Measurements from ENCODE around the gene H6PD.

Gene H6PD

GRCh38 chr1:9253453-9254105, 19.0 kb downstream of the H6PD start:
- DNase-seq (ENCODE audit: low read depth in 1 of 2, low spot score in 1 of 2), result no peak

GRCh38 chr1:9256332-9256731, 21.8 kb downstream of the H6PD start:
- DNase-seq (ENCODE audit: low read depth in 1 of 2, low spot score in 1 of 2), result no peak

- no peak for DNase-seq (ENCODE audit: low read depth in 1 of 2, low spot score in 1 of 2)
Observed at GRCh38 chr1:9257851-9258250, 23.3 kb downstream of the H6PD start.

- DNase-seq (ENCODE audit: low read depth in 1 of 2, low spot score in 1 of 2), result no peak
Observed at GRCh38 chr1:9258629-9259028, 24.1 kb downstream of the H6PD start.

- no peak for DNase-seq (ENCODE audit: low read depth in 1 of 2, low spot score in 1 of 2)
Observed at GRCh38 chr1:9260059-9260766, 25.6 kb downstream of the H6PD start.

DNA sequence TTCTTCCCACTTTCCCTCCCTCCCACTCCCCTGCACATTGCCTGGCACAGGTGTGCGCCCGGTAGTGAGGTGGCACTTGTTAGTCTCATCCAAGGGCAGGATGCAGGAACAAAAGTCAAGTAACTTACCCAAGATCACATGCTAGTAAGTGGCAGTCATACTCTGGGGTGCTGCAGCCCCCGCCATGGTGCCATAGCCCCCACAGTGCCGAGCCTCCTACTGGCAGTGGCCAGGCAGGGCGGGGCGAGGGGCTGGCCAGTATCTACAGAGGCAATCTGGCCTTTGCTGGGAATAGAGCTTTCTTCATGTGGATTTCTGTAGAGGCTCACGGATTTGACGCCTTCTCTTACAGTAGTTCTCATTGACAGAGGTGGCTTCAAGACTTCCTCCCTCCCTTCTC, 26.9 kb downstream of the H6PD start:
- DNase-seq (ENCODE audit: low read depth in 1 of 2, low spot score in 1 of 2), result no peak

- DNase-seq (ENCODE audit: low read depth in 1 of 2, low spot score in 1 of 2), result no peak
Observed at GRCh38 chr1:9262096-9262986, 27.8 kb downstream of the H6PD start.

- DNase-seq (ENCODE audit: low read depth in 1 of 2, low spot score in 1 of 2), result no peak
Observed at GRCh38 chr1:9263276-9263855, 28.8 kb downstream of the H6PD start.

DNA sequence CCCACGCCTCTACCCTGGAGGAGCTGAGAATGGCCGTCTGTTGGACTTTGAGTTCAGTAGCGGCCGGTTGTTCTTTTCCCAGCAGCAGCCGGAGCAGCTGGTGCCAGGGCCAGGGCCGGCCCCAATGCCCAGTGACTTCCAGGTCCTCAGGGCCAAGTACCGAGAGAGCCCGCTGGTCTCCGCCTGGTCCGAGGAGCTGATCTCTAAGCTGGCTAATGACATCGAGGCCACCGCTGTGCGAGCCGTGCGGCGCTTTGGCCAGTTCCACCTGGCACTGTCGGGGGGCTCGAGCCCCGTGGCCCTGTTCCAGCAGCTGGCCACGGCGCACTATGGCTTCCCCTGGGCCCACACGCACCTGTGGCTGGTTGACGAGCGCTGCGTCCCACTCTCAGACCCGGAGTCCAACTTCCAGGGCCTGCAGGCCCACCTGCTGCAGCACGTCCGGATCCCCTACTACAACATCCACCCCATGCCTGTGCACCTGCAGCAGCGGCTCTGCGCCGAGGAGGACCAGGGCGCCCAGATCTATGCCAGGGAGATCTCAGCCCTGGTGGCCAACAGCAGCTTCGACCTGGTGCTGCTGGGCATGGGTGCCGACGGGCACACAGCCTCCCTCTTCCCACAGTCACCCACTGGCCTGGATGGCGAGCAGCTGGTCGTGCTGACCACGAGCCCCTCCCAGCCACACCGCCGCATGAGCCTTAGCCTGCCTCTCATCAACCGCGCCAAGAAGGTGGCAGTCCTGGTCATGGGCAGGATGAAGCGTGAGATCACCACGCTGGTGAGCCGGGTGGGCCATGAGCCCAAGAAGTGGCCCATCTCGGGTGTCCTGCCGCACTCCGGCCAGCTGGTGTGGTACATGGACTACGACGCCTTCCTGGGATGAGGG, 29.7 kb downstream of the H6PD start:
- no peak for DNase-seq (ENCODE audit: low read depth in 1 of 2, low spot score in 1 of 2)

- DNase-seq (ENCODE audit: low read depth in 1 of 2, low spot score in 1 of 2), result no peak
Observed at GRCh38 chr1:9265037-9265436, 30.5 kb downstream of the H6PD start.

GRCh38 chr1:9265968-9266367, 31.4 kb downstream of the H6PD start:
- no peak for DNase-seq (ENCODE audit: low read depth in 1 of 2, low spot score in 1 of 2)

DNA sequence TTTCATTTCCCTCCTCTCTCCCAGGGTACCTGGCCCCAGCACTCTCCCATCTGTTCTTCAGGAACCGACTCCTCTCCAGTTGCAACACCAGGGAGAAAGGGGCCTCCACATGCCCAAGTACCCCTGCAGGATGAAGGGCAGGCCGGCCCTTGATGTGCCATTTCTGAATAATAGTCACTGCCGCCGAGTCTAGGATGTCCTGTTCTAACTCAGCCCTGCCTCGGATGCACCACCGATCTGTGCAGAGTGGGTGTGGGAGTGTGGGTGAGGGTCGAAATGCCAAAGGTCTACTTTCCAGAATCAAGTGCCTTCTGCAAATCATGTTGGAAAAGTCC, 32.7 kb downstream of the H6PD start:
- DNase-seq (ENCODE audit: low read depth in 1 of 2, low spot score in 1 of 2), result no peak

DNA sequence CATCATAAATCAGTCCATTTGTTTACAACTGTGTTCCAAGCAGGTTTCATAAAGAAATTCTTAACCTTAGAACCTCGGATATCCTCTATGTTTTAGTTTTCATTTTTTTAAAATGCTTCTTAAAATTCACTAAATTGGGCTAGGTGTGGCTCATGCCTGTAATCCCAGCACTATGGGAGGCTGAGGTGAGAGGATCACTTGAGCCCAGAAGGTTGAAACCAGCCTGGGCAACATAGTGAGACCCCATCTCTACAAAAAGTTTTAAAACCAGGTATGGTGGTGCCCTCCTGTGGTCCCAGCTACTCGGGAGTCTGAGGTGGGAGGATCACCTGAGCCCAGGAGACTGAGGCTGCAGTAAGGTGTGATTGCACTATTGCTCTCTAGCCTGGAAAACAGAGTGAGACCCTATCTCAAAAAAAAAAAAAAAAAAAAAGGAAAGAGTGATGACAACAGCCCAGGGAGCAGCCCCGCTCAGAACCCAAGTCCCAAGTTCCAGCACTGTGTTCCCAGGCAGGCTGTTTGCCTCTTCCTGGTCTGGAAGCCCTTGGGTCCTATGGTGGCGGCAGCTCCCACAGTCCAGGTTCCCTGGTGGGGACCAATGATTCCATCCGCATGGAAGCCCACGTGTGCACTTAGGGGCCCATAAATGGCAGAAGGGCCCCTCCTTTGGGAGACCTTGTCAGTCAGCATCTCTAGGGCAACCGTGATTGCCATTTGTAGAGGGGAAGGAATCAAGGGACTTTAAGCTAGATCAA, 33.4 kb downstream of the H6PD start:
- no peak for DNase-seq (ENCODE audit: low read depth in 1 of 2, low spot score in 1 of 2)

DNA sequence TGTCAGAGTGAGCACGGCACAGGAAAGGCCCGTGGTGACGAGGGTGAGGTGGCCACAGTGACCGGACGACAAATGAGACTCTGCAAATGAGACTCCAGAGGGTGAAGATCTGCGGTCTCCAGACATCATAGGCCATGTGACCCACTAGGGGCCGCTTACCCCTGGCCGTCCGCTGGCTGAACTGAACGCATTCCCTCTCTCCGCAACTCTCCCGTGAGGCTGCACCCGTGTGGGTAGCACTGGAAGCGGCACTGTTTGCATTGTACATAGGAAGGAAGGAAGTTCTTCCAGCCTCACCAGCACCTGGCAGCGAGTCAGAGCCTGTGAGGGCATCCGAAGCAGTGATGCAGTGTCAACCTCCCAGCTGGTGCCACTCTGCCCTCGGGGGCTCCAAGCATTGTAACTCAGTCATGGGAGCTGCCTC, 34.5 kb downstream of the H6PD start:
- no peak for DNase-seq (ENCODE audit: low read depth in 1 of 2, low spot score in 1 of 2)

DNA sequence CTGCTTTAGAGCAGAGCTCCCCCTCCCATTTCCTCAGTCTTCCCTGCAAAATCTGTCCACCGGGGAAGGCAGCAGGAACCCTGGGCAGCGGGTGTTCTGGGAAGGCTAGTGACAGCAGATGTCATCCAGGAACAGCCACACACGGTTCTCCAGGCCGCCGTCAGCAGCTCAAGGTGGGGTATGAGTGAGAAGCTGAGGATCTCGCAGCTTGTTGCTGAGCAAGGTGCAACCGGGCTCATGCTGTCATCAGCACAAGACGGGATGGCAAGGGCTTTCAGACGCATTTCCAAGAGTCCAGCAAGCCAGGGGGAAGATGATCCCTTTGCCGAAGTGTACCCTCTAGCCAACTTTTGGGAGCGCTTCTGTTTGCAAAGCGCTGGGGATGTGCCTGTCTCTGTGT, 35.1 kb downstream of the H6PD start:
- no peak for DNase-seq (ENCODE audit: low read depth in 1 of 2, low spot score in 1 of 2)

DNA sequence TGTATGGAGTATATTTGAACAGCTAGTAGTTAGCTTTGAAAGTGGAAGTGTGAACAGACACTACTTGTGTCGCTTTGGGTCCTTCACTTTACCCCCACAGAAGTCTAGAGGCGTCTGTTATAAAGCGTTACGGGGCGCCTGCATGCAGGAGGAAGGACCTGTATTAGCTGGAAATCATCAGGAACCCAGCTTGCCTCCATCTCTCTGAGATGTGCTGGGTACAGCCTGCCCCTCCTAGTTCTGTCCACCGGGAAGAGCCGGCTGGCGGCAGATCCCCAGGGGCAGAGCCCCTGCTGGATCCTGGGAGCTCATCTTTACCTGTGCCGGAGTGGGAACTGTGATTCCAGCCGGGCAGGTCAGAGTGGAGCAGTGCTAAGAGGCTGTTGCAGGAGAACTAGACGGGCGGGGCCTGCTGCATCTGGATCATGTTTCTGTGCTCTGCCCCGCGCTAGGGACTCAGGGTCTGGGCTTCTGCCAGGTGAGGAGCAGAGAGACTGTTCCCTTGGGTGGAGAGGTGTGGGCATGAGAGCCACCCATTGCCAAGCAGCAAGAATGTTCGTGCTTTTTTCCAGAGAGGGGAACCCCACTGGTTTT, 35.8 kb downstream of the H6PD start:
- no peak for DNase-seq (ENCODE audit: low read depth in 1 of 2, low spot score in 1 of 2)

GRCh38 chr1:9271283-9271682, 36.7 kb downstream of the H6PD start:
- no peak for DNase-seq (ENCODE audit: low read depth in 1 of 2, low spot score in 1 of 2)

- no peak for DNase-seq (ENCODE audit: low read depth in 1 of 2, low spot score in 1 of 2)
Observed at GRCh38 chr1:9271861-9272595, 37.5 kb downstream of the H6PD start.

DNA sequence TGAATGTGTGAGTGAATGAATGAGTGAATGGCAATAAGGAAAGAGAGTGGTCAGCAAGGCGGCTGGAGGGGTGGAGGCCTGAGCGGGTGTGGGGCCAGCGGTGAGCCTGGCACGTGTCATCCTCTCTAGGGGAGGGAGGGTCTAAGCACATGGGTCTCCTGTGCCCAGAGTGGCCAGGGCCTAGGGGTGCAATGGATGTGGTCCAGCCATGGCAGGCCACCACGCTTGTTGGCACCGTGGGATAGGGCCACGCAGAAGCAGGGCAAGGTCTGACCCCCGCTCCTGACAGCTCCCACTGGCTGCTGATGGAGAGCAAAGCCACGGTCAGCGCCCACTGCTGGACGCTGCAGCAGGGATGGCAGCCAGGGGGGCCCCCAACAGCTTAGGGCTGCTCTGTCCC, 38.6 kb downstream of the H6PD start:
- DNase-seq (ENCODE audit: low read depth in 1 of 2, low spot score in 1 of 2), result no peak

Data from activated T-helper 1 cell treated with anti-CD3 and anti-CD28 coated beads, Interleukin-2, amount 50 U/mL, for 16 hours (primary cell).